GM12865 (cell line): ENCODE data around the gene HDLBP.

Source experiments
- DNase-seq: peaks from one replicate; pipeline ENCODE4 v3.0.0; 2010; ENCODE audit warnings: low read depth
- H3K4me3 ChIP-seq: 2 replicates; pipeline ENCODE4 v1.5.1; 2011; ENCODE audit warnings: mild to moderate bottlenecking, low read depth, low read length, control low read depth
- TF ChIP-seq, protein P1 (sequence below): IDR thresholded peaks from 2 replicates; pipeline ENCODE4 v1.5.1; 2011; ENCODE audit warnings: low read length, control low read depth, low read depth, inconsistent platforms; ENCODE audit not compliant: insufficient read depth; ENCODE audit errors: missing control alignments

HDLBP gene

GRCh38 chr2:241191081-241191480 lies 124.4 kb downstream of the HDLBP start:
- no peak overlapping the region for H3K4me3 ChIP-seq
- TF ChIP-seq, protein P1, sequence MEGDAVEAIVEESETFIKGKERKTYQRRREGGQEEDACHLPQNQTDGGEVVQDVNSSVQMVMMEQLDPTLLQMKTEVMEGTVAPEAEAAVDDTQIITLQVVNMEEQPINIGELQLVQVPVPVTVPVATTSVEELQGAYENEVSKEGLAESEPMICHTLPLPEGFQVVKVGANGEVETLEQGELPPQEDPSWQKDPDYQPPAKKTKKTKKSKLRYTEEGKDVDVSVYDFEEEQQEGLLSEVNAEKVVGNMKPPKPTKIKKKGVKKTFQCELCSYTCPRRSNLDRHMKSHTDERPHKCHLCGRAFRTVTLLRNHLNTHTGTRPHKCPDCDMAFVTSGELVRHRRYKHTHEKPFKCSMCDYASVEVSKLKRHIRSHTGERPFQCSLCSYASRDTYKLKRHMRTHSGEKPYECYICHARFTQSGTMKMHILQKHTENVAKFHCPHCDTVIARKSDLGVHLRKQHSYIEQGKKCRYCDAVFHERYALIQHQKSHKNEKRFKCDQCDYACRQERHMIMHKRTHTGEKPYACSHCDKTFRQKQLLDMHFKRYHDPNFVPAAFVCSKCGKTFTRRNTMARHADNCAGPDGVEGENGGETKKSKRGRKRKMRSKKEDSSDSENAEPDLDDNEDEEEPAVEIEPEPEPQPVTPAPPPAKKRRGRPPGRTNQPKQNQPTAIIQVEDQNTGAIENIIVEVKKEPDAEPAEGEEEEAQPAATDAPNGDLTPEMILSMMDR = no peak
- no peak for DNase-seq

DNA sequence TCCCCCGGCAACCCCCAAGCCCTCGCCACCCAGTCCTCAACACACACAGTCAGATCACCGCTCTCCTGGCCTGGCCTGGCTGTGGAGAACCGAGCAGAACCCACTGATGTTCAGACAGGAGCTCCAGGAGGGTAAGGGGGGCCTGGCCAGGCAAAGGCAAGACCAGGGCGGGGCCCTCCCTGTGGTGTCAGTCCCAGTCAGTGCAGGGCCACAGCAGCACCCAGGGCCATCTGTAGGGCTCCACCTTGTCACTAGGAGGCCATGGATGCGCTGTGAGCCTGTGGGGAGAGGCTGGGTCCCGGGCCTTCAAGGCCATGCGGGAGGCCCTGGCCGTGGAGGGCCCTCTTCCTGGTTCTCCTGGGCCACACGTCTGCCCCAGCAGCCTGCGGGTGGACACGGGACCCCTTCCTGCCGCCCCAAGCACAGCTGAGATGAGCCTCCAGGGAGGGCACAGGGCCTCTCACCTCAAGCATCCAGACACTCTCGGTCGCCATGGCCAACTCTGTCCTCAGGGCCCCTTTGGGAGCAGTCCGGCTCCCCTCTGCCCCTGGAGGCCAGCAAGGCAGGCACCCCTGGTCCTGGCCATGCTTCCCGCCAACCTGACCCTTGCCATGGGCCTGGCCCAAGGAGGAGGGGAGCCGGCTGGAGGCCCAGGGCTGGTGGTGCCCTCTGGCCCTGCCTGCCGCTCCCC lies 125.0 kb downstream of the HDLBP start:
- TF ChIP-seq, protein P1 = no peak
- no peak for DNase-seq
- H3K4me3 ChIP-seq = no peak overlapping the region

- TF ChIP-seq, protein P1 = no peak
- DNase-seq = no peak
- no peak overlapping the region for H3K4me3 ChIP-seq
Measured at GRCh38 chr2:241189856-241190201, 125.6 kb downstream of the HDLBP start.

DNA sequence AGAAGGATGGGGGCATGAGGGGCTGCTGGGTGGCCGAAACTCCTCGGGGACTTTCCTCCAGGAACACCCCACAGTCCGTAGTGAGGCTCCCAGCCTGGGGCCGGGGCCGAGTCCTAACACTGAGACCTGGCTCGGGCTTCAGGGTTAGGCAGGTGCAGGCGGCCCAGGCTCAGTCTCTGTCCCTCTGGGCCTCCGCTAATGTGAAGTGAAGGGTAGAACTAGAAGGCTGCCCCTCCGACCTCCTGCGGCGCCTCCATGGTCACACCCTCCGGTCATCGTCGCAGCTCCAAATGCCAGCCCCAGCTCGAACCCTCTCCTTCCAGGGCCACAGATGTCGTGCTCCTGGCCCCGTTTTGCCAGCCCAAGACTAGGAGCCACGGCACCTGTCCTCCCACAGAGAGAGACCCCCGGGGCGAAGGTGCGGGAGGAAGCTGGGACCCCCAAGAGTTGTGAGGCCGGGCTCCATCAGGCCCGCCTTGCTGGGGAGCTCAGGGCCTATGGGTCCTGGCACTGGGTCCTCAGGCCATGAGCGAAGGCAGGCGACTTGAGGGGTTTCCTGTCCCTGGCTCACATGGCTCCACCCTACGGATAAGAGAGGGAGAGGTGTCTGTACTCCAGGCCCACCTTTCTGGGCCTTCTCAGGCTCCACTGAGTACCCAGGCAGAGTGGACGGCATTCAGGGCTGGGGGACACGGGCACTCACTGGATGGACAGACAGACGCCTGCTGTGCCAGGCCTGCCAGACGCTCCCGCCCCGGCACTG lies 126.2 kb downstream of the HDLBP start:
- H3K4me3 ChIP-seq = no peak overlapping the region
- TF ChIP-seq, protein P1 = no peak
- no peak for DNase-seq

GRCh38 chr2:241188361-241189092 lies 126.9 kb downstream of the HDLBP start, which contains the start of gene ANO7:
Gene ANO7 (plus strand): TSS chr2:241188677. CDS start chr2:241190064, 1,387 bp downstream.
- TF ChIP-seq, protein P1 = no peak
- DNase-seq = no peak
- H3K4me3 ChIP-seq = no peak within 1 kb of the TSS

DNA sequence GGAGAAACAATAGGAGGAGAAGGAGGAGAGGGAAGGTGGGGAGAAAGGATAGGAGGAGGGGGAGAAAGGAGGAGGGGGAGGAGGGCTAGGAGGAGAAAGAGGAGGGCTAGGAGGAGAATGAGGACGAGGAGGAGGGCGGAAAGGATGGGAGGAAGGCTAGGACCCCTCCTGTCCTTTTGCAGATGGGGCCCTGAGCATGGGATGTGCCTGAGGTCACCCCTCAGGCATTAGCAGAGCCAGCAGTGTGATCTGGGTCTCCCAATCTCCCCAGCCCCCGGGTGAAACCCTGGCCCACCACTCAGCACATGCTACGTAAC lies 127.6 kb downstream of the HDLBP start:
- TF ChIP-seq, protein P1 = no peak
- H3K4me3 ChIP-seq = no peak overlapping the region
- DNase-seq = no peak
